SH-SY5Y (cell line): ENCODE data around the gene CEACAM1.

Experiments used
- GATA2 ChIP-seq: IDR thresholded peaks from 2 replicates; pipeline ENCODE4 v1.6.1; 2011; ENCODE audit warnings: mild to moderate bottlenecking, low read depth, low read length
- GATA3 ChIP-seq: IDR thresholded peaks from 2 replicates; pipeline ENCODE4 v1.6.1; 2011; ENCODE audit warnings: low read depth, mild to moderate bottlenecking, low read length, moderate library complexity

GRCh38 chr19:42508892-42509444, 19.3 kb downstream of the CEACAM1 start:
- TF ChIP-seq GATA2 (no peak), GATA3 (no peak)
